Left hindlimb (tissue), 1 donor: ENCODE measurements around the gene REPS1.
"Not testable (repeated sequence)": the region's sequence is repeated elsewhere in the genome, so short reads cannot be mapped to it uniquely, and the experiment has no call there.

Experiments used
- DNase-seq: peaks from one replicate; pipeline ENCODE4 v3.0.0-alpha.2; 2018

The REPS1 gene

DNA sequence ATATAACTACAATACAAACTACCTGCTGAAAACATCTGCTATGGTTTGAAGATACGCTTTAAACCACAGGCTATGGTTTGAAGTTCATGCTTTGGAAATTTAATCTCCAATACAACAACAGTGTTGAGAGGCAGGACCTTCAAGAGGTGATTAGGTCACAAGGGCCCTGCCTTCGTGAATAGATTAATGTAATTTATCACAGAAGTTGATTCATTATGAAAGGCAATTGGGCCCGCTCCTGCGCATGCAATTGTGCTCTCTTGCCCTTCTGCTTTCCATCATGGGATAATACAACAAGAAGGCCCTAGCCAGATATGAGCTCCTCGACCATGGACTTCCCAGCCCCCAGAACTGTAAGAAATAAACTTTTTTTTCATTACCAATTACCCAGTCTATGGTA lies 21.2 kb downstream of the REPS1 start:
- no peak for DNase-seq

DNA sequence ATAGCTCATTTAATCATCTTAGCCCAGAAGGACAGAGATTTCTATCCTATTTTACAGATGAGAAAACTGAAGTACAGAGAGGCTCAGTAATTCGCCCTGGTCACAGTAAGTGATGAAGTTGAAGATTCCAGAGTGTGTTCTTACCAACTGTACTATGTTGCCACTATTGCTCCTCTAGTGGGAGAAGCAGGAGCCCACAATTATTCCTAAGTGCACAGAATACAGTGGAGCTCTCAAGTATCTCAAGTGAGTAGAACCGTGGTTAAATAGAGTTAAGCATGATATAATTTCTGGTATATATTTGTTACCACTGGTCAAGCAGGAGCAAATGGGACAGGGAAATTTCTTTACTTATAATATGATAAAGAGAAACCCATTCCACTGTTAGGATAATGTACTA lies 22.1 kb downstream of the REPS1 start:
- no peak for DNase-seq

DNA sequence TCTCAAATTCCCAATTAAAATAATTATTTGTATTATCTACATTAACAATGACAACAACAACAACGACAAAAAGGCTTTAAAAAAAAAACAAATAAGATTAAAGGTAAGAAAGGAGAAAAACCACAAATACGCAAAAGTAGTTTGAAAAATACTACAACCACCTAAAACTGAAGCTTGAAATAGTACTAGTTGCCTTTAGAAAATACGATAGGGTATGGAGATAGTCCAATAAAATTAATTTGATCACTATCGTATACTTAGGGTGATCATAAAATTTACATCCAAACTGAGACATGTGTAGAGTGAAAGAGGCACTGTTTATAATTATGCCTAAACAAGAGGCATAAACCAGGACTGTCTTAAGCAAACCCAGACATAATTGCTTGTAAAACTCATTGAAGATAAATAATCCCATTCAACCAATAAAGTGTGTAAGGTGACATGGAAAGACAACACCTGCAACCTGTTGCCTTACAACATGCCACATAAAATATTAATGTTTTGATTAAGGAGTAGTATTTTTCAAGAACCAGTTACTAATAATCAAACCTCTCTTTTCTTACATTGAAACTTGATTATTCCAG lies 22.7 kb downstream of the REPS1 start:
- no peak for DNase-seq

DNA sequence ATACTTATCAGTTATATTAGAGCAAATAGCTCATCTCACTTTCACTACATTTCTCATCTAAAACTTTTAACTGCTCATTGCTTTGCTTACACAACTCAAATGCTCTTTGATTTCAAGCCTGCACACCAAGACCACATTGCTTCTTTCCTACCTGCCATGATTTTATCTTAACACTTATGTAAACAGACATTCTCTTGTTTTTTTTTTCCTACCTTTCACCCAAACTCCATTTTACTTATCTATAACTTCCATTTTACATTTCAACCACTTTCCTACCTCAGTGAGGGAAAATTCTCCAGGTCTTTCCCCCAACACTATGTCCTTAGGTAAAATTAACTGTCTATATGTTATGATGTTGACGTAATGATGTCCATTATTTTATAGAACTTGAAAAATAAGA lies 24.0 kb downstream of the REPS1 start:
- DNase-seq = no peak

DNA sequence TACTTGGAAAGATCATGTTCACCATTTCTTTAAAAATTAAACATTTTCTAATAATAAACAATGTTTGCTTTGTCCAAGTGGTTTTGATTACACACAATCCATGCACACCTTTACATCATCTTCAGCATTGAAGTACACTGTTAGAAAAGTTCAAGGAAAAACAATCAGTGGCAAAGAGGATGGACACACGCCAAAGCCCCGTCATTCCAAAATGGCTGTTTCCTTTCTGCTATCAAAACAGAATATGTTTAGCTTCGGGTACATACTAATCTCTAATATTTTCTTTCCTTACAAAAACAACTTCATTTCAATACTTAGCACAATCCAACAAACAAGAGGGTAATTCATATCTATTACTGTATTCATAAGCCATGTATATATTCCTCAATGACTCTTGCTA lies 24.5 kb downstream of the REPS1 start:
- no peak for DNase-seq

DNA sequence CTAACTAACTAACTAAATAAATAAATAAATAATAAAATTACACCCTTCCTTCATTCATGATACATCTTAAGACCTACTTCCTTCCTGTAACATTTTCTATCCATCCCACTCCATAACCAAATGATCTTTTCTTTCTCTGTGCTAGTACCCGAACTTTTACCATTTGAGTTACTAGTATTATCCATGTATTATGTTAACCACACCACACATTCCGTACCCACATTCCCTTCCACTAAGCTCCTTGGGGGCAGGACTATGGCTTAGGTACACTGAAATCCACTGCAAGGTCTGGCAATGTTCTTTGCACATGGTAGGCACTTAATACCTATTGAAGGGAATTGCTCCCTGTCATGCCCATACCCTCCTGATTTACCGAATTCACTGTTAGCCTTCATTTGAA lies 24.9 kb downstream of the REPS1 start:
- DNase-seq = no peak

DNA sequence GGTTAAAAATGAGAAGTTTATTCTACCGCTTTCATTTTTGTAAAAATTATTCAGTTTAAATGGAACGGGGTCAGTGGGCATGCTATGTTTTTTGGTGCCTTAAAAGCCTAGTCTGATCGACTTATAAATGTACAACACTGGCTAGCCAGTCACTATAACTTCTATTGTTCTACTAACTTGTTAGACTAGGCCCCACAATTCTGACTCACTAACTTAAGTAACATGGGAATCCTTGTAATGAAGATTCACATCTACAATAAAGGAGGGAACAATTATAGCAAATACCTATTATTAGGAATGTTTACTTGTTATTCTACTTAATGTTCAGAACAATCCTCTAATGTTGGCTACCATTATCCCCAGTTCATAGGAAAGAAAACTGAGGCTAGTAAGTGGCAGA lies 28.5 kb downstream of the REPS1 start:
- DNase-seq = no peak

DNA sequence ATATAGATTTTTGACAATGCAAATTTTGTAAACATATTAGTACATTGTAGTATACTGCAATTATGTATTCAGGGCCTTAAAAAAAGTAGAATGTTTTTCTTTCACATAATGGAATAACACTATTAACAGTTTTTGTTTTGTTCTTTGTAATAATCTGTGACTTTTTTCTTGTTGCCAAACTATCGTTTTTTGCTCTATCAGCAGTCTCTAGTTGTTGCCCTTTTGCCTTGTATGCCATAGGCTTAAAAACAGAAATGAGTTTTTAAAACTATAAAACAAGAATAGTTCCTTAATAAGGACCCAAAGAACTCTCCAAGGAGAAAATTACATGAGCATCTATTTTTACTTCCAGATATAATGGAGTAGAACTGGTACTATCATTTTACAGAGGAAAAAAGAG lies 29.5 kb downstream of the REPS1 start:
- no peak for DNase-seq

DNA sequence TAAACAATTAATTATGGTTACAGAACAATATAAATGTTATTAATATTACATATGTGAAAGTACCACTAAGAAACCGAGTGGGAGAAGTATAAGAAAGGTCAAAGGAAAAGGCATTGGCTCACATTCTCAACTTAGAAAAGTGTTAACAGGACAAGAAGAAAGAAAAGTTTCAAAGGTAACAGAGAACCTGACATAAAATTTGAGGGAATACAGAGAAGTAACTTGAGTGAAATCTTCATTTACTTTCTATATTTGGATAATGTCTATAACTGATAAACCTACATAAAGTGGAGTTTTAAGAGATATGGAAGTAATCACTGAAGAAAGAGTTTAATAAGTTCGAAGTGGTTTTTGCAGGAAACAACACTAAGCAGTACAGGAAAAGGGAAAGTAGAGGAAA lies 30.1 kb downstream of the REPS1 start:
- no peak for DNase-seq

DNA sequence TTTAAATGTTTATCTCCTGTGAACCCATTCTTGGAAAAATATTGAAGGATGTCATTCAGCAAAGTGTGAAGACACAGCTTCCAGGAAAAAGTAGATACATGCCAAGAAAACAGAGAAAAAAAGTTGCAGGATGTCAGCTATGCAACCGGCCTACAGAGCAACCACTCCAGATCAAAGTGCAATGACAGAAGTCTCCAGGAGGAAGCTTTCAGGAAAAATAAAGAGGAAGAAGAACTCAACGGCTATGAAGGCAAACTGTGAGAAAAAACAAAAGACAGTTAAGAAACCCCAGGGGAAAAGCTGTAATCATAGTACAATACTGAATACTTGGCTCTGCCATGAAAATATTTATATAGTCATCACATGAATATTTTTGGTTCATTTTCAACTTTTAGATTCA lies 30.6 kb downstream of the REPS1 start:
- DNase-seq = no peak

DNA sequence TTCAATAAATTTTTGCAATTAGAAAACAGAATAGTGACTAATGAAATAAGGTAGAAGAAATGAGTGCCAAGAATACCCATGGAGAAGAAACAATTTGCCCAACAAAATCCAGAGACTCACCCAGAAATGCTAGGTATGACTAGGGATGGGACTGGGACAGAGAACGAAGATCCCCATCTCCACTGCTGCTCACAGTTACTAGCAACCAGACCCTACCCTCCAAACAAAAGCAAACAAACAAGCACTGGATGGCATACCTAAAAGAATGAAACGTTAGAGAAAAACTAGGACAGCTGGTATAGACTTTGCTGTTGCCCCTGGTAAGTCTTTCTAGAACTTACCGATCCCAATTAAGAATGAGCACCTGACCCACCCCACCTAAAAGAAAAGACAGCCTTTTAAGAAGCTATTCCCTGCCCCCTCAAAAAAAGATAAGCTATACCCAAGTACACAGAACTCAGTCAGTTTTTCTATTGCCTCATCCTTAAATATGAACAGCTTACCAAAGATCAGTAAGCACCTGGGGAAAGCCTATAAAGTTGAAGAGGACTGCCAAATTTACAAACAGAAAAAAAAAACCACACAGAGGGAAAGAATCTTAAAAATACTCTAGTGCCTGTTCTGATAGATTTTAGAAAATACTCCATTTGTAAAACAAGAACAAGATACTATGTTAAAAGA lies 31.7 kb downstream of the REPS1 start:
- DNase-seq = no peak

DNA sequence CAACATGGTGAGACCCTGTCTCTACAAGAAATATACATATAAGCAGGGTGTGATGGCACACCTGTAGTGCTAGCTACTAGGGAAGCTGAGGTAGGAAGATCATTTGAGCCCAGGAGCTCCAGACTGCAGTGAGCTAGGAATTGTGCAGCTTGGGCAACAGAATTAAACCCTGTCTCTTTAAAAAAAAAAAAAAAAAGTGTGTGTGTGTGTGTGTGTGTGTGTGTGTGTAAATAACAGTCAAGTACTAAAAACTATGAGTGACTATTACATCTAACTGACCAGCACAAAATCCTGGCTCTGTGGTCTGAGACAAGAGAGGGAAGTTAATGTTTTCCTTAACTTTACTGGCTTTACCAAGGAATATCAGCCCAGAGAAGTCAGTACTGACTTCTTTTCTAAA lies 32.8 kb downstream of the REPS1 start:
- DNase-seq = no peak

DNA sequence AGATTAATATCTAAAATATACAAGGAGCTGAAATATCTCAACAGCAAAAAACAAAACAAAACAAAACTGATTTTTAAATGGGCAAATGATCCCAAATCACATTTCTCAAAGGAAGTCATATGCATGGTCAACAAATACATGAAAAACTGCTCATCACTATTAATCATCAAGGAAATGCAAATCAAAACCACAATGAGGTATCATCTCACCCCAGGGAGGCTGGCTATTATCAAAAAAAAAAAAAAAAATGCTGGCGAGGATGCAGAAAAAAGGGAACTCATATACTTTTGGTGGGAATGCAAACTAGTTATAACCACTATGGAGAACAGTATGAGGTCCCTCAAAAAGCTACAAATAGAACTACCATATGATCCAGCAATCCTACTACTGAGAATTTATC lies 34.6 kb downstream of the REPS1 start:
- no peak for DNase-seq

DNA sequence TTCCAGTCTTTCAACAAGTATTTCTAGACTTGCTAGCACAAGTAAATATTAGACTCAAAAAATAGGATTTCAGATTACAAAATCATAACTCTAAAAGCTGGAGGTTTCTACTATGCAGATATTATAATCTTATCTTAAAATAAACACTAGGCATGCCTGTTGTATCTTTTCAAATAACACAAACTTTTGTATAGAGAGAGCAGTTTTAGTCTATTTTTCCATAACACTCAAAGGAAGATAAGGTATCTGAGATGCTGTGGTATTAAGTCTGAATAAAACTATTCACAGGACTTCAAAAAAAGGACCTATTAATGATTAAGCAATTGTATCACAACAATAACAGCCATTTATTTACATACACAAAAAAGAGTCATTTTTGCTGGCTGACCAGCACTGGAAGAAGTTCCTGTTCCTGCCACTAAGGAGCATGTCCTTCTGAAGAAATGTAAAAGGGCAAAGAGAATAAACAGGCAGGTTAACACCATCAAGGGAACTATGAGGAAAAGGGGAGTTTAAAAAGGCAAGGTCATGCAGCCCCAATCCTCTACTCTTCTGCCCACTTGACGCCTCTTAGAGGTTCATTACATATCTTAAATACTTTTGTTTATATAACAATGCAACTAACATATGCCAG lies 39.4 kb downstream of the REPS1 start:
- no peak for DNase-seq

DNA sequence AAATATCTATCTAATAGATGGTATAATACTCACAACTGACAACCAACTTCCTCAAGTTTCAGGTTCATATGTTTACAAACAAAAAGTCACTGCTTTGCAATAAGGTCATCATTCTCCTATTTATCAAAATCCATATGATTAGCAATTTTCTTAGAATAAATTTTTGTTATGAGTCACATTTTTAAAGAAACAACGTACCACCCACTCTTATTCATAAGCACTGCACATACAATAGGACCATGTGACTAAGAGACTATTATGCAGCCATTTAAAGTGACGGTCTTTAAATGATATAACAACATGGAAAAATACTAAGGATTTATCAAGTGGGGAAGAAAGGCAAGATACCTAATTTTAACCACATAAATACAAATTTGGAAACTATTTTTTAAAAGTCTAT lies 40.0 kb downstream of the REPS1 start:
- no peak for DNase-seq

DNA sequence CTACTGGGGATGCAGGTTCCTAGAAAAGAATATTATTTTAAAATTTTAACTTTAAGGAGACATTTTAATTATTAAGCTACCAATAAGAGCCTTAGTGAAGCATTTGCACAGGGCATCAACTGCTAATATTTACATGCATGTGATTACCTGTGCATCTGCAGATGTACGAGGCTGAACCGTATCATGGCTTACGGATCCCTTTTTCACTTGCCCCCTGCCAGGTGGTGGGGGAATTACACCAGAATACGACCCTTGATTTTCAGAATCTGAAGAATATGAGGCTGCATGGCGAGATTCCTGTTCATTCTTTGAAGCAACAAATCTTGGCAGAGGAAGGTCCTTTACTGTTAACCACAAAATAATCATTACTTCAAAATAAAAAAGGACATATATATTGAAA lies 42.7 kb downstream of the REPS1 start:
- no peak for DNase-seq

DNA sequence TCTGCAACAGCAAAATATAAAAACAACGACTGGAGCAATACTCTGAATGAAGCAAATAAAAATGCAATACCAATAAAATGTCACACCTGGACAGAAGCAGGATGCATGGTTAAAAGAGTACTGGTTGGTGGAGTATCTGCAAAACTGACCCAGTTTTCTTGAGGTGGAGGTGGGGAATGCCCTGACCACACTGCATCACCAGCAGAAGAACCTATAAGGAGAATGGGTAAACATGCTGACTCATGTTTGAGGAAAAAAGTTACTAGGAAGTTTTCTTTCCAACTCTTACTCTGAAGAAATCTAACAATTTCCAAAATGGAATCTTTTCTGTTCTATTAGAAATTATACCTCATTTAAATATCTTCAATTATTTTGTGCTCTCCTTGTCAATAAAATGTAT lies 43.6 kb downstream of the REPS1 start:
- DNase-seq = no peak

DNA sequence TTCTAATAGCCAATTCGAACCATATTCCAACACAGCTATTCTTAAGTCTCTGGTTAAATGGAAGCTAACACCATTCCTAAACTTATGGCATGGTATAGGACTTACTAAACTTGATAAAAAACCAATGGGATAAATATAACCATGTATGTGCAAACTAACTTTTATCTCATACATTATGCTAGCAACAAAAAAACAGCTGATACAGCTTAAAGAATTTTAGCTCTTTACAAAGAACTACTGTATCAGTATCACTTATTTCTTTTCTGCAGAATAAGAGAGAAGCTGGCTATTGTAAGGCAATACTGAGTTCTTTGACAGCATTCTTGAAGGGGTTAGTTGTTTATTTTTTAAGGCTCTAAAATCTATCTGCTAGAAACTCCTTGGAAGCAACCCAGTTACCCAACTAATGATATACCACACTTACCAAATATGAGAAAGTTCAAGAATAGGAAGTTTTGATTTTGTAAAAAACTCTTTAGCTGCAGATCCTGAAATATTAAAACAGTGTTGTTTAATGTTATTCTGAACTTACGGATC lies 44.9 kb downstream of the REPS1 start:
- DNase-seq = no peak

DNA sequence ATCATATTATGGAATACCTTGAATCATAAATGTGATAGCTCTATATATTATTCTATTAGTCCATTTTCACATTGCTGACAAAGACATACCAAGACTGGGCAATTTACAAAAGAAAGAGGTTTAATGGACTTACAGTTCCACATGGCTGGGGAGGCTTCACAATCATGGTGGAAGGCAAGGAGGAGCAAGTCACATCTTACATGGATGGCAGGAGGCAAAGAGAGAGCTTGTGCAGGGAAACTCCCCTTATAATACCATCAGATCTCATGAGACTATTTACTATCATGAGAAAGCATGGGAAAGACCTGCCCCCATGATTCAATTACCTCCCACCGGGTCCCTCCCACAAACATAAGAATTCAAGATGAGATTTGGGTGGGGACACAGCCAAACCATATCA lies 51.2 kb downstream of the REPS1 start:
- not testable (repeated sequence) for DNase-seq

DNA sequence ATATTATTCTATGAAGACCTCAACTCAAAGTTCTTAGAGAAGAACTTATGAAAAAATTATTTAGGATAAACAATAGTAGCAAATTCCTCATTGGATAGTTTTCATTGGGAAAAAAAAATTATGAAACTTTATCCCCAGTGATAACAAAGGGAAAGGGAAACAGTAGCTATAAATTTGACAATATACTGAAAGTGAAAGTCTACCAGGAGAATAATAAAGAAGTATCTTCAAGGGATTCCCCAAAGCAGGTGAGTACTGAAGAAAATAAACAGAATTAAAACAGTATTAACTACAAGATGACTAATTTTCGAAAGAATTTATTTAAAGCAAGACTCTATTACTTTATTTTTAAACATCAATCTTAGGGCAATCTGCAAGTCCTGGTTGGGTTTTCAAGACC lies 56.4 kb downstream of the REPS1 start:
- DNase-seq = no peak

DNA sequence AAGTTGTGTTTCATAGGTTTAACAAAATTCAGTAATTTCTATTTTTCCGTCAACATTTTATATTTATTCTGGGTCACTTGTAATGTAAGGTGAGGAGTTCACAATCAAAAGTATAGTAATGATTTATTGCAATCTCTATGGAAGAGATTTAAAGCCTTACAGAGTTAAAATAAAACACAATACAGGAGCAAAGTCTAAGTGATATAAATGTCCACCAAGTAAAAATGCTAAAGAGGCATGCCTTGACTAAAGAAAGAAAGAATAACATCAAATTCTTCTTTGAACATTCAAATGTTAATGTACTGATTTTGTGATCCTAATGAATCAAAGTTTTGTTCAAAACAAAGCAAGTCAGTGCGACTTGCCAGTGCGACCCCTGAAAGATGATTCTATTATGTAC lies 61.5 kb downstream of the REPS1 start:
- no peak for DNase-seq

DNA sequence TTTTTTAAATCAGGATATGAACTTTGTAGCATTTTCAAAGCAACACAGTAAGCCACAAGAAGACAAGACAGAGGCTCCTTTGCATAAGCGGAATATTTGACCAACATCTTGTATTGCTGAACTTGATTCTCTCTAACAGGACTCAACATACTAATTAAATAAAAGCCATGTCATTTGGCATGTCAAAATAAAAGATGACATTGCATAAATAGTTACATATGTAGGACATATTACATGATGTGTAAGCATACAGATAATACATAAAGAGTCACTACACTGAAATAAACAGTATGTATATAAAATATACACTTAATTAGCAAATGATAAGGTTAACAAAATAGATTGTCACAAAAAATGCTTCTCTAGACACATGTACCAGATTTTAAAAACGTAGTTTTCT lies 62.2 kb downstream of the REPS1 start:
- DNase-seq = no peak

DNA sequence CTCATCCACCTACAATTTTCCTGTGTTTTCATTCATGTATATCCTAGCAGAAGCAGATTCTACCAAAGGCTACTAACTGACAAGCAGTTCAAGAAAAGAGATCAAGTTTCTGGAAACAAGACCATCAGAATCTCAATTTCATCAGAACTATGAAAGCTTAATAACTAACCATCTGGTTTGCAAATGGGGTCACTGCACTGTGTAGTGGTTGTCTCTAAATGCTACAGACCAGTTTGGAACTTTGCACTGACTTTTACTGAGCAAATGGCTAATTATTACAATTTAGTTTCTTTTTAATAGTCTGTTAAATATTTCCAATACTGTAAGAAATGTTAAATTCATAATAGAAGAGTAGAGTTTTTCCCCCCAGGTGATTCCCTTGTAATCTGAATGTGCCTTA lies 64.5 kb downstream of the REPS1 start:
- DNase-seq = no peak

DNA sequence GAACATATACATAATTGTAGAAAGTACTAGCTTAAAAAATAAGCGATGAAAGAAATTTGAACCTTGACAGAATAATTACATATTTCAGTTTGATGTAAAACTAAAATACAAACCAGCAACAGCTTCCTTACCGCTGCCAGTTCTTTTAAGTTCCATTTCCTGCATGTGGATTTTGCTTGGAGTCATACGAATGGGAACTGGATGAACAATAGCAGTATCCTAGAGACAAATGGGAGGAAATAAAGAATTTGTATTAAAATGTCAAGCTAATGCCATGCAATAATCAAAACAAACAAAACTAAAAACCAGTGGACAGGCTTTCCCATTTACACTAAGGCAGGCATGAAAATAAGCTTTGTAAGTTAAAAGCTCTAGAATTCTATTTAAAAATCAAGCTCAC lies 67.1 kb downstream of the REPS1 start:
- no peak for DNase-seq

DNA sequence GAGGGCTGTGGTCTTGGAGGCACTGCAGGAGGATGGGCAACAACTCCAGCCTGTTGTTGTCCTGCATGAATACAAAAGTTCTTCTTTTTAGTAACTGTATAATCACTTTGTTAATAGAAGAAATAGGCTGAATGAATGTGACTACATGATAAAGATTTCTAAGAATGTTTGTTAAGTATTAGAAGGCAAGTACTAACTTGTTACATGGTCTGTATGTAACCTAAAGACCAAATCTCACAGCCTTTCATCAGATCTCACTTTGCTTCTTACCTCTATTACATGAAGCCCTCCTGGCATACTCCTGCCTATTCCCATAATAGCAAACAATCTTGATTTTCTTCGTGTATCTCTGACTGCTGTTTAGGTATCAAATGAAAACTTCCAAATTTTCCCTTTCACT lies 73.4 kb downstream of the REPS1 start:
- no peak for DNase-seq
